C4-2B (cell line): Measurements from ENCODE around the gene THRAP3.
A peak's percentile ranks its signal among the peaks of the same experiment; 100 is the strongest.

Experiments used
- H3K27ac ChIP-seq: fragments of 450-650 bp; 2 replicates; pipeline ENCODE4 v1.5.1; 2017
- CTCF ChIP-seq: fragments of 450-650 bp; conservative IDR thresholded peaks from 2 replicates; pipeline ENCODE4 v1.5.1; 2017; ENCODE audit warnings: mild to moderate bottlenecking
- ZFX ChIP-seq: fragments of 450-650 bp; IDR thresholded peaks from 2 replicates; pipeline ENCODE4 v1.6.1; 2017

The THRAP3 gene

GRCh38 chr1:36297062-36297461, 72.8 kb downstream of the THRAP3 start:
- no peak for TF ChIP-seq ZFX
- TF ChIP-seq CTCF, result no peak
- H3K27ac ChIP-seq, result peak overlapping the region; percentile 59

DNA sequence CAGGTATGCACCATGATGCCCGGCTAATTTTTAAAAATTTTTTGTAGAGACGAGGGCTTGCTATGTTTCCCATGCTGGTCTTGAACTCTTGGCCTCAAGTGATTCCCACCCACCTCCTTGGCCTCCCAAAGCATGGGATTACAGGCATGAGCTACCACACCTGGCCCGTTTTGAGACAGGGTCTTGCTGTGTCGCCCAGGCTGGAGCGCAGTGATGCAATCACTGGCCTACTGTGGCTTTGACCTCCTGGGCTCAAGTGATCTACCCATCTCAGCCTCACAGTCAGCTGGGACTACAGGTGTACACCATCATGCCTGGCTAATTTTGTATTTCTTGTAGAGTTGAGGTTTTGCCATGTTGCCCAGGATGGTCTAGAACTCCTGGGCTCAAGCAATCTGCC, 74.4 kb downstream of the THRAP3 start:
- TF ChIP-seq ZFX (no peak), CTCF (no peak)
- peak overlapping the region; percentile 53 for H3K27ac ChIP-seq

- no peak for TF ChIP-seq ZFX
- peak overlapping the region; percentile 9; the same call in 1 of the 2 replicates for H3K27ac ChIP-seq
These were observed 76.3 kb downstream of the THRAP3 start for GRCh38 chr1:36300526-36300925.

DNA sequence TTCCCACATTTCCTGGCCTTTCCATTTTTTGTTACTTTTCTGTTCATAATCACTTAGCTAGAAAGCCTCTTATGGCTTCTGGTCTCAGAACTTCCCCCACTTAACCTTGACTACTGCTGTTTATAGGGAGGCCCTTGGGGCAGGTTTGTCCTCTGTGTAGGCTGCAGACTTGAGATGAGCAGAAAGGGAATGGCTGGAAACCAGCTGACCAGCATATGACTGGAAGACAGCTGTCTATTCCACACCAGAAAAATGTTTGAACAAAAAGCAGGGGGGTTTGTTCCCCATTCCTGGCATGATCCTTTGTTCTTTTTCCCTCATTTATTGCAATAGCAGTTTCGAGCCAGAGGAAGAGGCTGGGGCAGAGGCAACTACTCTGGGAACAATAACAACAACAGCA, 77.0 kb downstream of the THRAP3 start:
- no peak overlapping the region for H3K27ac ChIP-seq
- no peak for TF ChIP-seq CTCF
- TF ChIP-seq ZFX, result no peak

DNA sequence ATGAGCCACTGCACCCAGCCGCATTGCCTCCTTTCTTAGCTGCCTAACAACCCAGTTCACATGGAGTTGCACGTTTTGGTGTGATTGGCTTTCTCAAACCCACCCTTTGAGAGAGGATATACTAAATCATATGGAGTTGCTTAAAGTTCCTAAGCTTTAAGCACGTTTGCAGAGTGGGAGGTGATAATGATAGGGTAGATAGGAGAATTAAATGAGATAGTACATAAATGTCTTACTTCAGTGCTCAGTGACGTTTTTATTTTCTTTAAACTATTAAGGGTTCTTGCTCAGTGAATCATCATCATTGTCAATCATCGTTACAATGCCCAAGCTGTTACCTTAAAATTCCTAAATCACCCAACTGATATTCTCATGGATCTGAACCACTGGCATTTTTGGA, 79.0 kb downstream of the THRAP3 start:
- no peak overlapping the region for H3K27ac ChIP-seq

DNA sequence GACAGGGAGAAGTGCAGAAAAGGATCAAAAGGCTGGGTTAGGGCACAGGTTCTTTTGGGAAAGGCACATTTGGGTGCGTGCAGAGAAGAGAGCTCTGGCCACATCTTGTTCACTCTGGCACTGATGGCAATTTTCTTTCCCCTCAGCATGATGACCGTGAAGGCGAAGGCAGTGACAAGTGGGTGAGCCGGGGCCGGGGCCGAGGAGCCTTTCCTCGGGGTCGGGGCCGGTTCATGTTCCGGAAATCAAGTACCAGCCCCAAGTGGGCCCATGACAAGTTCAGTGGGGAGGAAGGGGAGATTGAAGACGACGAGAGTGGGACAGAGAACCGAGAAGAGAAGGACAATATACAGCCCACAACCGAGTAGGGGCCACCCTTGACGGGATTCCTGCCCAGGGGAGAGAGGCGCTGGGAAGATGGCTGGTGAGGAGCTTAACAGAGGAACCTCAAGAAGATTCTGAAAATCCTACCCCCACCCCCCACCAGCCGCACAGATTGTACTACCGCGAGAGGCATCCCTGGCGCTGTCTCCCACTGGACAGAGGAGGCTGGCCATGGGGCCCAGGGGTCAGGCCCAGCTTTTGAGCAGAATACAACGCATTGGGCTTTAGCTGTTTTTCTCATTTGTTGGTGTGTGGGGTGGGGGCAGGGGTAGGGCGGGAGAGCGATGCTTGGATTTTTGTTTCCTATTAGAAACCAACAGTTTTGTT, 79.6 kb downstream of the THRAP3 start:
- TF ChIP-seq ZFX (no peak), CTCF (no peak)
- no peak overlapping the region for H3K27ac ChIP-seq

More for the DNA sequence above, 79.0 kb downstream of the THRAP3 start:
- TF ChIP-seq CTCF, result no peak
- no peak for TF ChIP-seq ZFX

DNA sequence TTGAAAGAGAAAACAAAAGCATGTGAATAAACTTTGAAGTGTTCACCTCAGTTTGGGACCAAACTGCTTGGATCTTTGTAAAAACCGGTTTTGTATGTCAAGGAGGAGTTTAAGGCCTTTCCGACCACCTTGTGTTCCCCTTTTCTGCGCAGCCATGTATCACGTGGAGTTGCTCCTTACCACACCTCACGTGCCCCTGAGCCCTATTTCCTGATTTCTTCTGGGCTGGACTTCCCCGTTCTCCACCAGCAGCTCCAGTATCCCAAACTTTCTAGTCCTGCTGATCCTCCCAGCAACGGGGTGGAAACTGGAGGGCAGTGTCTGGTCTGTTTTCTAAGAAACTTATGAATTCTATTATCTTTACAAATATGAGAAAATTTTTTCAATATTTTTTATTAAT, 80.3 kb downstream of the THRAP3 start:
- no peak overlapping the region for H3K27ac ChIP-seq
- TF ChIP-seq CTCF, result no peak
- TF ChIP-seq ZFX, result no peak
